ENCODE measurements around the gene COL5A3. TPM values are rescaled to one million over a fixed set of nuclear protein-coding genes. Genes with fewer than 3 reads are reported as not detected.

The COL5A3 gene
- total and polyA plus RNA-seq, 2 of the 13 experiments (the other 11 are each of a cell fraction or from before 2014, with no cell fraction given) = 0.02 TPM; not detected in 1

- 0 out of 2 replicates have a peak, but pooled peaks have one; percentile 58 for TF ChIP-seq HINFP (CRISPR knock-in tag; IDR thresholded peaks at IDR 0.05; ENCODE audit: low read depth)
- TF ChIP-seq, protein P1, sequence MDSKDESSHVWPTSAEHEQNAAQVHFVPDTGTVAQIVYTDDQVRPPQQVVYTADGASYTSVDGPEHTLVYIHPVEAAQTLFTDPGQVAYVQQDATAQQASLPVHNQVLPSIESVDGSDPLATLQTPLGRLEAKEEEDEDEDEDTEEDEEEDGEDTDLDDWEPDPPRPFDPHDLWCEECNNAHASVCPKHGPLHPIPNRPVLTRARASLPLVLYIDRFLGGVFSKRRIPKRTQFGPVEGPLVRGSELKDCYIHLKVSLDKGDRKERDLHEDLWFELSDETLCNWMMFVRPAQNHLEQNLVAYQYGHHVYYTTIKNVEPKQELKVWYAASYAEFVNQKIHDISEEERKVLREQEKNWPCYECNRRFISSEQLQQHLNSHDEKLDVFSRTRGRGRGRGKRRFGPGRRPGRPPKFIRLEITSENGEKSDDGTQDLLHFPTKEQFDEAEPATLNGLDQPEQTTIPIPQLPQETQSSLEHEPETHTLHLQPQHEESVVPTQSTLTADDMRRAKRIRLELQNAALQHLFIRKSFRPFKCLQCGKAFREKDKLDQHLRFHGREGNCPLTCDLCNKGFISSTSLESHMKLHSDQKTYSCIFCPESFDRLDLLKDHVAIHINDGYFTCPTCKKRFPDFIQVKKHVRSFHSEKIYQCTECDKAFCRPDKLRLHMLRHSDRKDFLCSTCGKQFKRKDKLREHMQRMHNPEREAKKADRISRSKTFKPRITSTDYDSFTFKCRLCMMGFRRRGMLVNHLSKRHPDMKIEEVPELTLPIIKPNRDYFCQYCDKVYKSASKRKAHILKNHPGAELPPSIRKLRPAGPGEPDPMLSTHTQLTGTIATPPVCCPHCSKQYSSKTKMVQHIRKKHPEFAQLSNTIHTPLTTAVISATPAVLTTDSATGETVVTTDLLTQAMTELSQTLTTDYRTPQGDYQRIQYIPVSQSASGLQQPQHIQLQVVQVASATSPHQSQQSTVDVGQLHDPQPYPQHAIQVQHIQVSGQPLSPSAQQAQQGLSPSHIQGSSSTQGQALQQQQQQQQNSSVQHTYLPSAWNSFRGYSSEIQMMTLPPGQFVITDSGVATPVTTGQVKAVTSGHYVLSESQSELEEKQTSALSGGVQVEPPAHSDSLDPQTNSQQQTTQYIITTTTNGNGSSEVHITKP (CRISPR knock-in tag; IDR thresholded peaks at IDR 0.05; ENCODE audit: low read depth) = peak; percentile 61; the same call in 1 of the 2 replicates
- TF ChIP-seq, protein P2, sequence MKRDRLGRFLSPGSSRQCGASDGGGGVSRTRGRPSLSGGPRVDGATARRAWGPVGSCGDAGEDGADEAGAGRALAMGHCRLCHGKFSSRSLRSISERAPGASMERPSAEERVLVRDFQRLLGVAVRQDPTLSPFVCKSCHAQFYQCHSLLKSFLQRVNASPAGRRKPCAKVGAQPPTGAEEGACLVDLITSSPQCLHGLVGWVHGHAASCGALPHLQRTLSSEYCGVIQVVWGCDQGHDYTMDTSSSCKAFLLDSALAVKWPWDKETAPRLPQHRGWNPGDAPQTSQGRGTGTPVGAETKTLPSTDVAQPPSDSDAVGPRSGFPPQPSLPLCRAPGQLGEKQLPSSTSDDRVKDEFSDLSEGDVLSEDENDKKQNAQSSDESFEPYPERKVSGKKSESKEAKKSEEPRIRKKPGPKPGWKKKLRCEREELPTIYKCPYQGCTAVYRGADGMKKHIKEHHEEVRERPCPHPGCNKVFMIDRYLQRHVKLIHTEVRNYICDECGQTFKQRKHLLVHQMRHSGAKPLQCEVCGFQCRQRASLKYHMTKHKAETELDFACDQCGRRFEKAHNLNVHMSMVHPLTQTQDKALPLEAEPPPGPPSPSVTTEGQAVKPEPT (CRISPR knock-in tag; IDR thresholded peaks at IDR 0.05; ENCODE audit: low read depth) = peak; percentile 67; the same call in 1 of the 2 replicates
- TF ChIP-seq IRX3 (CRISPR knock-in tag; IDR thresholded peaks at IDR 0.05; ENCODE audit: borderline replicate concordance, low read depth) = no peak
- peak; percentile 95 for TF ChIP-seq XRCC5 (optimal IDR thresholded peaks at IDR 0.05; ENCODE audit: low read length)
- TF ChIP-seq, protein P3, sequence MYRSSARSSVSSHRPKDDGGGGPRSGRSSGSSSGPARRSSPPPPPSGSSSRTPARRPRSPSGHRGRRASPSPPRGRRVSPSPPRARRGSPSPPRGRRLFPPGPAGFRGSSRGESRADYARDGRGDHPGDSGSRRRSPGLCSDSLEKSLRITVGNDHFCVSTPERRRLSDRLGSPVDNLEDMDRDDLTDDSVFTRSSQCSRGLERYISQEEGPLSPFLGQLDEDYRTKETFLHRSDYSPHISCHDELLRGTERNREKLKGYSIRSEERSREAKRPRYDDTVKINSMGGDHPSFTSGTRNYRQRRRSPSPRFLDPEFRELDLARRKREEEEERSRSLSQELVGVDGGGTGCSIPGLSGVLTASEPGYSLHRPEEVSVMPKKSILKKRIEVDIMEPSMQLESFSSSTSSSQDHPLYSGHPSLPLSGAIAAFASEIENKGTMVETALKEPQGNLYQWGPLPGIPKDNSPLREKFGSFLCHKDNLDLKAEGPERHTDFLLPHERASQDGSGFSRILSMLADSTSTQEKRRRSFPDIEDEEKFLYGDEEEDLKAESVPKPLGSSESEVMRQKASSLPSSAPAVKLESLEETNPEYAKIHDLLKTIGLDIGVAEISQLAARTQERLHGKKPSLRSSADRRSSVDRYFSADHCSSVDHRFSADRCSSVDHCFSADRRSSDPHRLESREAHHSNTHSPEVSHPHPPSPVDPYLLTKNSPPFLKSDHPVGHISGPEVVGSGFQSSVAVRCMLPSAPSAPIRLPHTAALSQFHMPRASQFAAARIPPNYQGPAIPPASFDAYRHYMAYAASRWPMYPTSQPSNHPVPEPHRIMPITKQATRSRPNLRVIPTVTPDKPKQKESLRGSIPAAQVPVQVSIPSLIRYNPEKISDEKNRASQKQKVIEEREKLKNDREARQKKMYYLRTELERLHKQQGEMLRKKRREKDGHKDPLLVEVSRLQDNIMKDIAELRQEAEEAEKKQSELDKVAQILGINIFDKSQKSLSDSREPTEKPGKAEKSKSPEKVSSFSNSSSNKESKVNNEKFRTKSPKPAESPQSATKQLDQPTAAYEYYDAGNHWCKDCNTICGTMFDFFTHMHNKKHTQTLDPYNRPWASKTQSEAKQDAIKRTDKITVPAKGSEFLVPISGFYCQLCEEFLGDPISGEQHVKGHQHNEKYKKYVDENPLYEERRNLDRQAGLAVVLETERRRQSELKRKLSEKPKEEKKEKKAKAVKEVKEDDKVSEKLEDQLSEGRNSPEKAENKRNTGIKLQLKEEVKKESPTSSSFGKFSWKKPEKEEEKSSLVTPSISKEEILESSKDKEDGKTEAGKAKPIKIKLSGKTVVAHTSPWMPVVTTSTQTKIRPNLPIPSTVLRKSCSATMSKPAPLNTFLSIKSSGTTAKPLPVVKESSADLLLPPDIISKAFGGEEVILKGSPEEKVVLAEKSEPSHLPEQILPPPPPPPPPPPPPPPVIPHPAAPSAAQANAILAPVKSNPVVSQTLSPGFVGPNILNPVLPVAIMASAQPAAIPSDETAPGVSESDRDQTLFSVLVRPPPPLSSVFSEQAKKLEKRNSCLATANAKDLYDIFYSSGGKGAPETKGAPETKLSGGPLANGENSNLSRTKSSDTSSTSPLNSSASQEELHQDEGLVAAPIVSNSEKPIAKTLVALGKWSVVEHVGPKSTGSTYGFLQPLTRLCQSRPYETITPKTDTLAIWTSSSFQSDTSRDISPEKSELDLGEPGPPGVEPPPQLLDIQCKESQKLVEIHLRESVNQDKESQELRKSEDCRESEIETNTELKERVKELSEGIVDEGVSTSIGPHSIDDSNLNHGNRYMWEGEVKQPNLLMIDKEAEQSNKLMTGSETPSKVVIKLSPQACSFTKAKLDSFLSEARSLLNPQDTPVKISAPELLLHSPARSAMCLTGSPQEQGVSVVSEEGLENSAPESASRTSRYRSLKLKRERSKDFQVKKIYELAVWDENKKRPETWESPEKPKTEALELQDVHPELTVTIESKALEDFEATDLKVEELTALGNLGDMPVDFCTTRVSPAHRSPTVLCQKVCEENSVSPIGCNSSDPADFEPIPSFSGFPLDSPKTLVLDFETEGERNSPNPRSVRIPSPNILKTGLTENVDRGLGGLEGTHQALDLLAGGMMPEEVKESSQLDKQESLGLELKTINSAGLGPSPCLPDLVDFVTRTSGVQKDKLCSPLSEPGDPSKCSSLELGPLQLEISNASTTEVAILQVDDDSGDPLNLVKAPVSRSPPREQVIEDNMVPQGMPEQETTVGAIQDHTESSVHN (CRISPR knock-in tag; IDR thresholded peaks at IDR 0.05) = no peak
- peak; percentile 79 for TF ChIP-seq RXRA (CRISPR knock-in tag; IDR thresholded peaks at IDR 0.05)
- TF ChIP-seq FOSL2 (CRISPR knock-in tag; IDR thresholded peaks at IDR 0.05) = peak; percentile 69
- TF ChIP-seq HDAC1 (CRISPR knock-in tag; IDR thresholded peaks at IDR 0.05) = peak; percentile 82
- TF ChIP-seq STAG1 (CRISPR knock-in tag; IDR thresholded peaks at IDR 0.05) = peak; percentile 88
- peak; percentile 77 for TF ChIP-seq ZSCAN31 (CRISPR knock-in tag; IDR thresholded peaks at IDR 0.05; ENCODE audit: low read depth)
- 0 out of 4 replicates have a peak, but pooled peaks of 1 of the 2 experiments have one; percentile 41 for TF ChIP-seq NR2F1 (CRISPR knock-in tag; IDR thresholded peaks at IDR 0.05)
These were observed 17.1 kb upstream of the COL5A3 start (continued) for GRCh38 chr19:10027158-10027997.
